ENCODE data around the gene NCBP2L. TPM values are rescaled to one million over a fixed set of nuclear protein-coding genes. Genes with fewer than 3 reads are reported as not detected.
A peak's percentile ranks its signal among the peaks of the same experiment; 100 is the strongest.

The NCBP2L gene
- polyA plus RNA-seq (ENCODE audit: insufficient read length in 10 of 10): not detected
- long read RNA-seq, donor 1: 0 reads
- long read RNA-seq, donor 2: 0 reads
- long read RNA-seq, donor 3: 0 reads
- long read RNA-seq, donor 4: 0 reads
- long read RNA-seq, donor 5: 0 reads
- long read RNA-seq, donor 6: 0 reads
- long read RNA-seq, donor 7: 0 reads
- long read RNA-seq, donor 8: 0 reads
- long read RNA-seq, donor 9: 0 reads

- no peak for DNase-seq
Measured at GRCh38 chrX:107777536-107777832, at the start of gene NCBP2L. TSS of gene NCBP2L (plus strand) at chrX:107777733. CDS start at chrX:107794221, 16,488 bp downstream.

GRCh38 chrX:107728371-107729099 is 49.0 kb upstream of the NCBP2L start:
- DNase-seq: no peak

GRCh38 chrX:107729558-107730297 is 47.8 kb upstream of the NCBP2L start:
- DNase-seq: no peak

GRCh38 chrX:107730298-107730655 is 47.3 kb upstream of the NCBP2L start:
- DNase-seq: no peak

- no peak for DNase-seq
Measured at GRCh38 chrX:107730991-107731766, 46.4 kb upstream of the NCBP2L start.

GRCh38 chrX:107731831-107732502 is 45.6 kb upstream of the NCBP2L start:
- peak in 2 of 3 donors; percentile 63 to 65 for DNase-seq

- no peak for DNase-seq
Measured at GRCh38 chrX:107733686-107734085, 43.8 kb upstream of the NCBP2L start.

- DNase-seq: no peak
Measured at GRCh38 chrX:107734646-107735045, 42.9 kb upstream of the NCBP2L start.

GRCh38 chrX:107736781-107737531 is 40.6 kb upstream of the NCBP2L start:
- DNase-seq: no peak

GRCh38 chrX:107738272-107738671 is 39.3 kb upstream of the NCBP2L start:
- no peak for DNase-seq

- no peak for DNase-seq
Measured at GRCh38 chrX:107738768-107739167, 38.8 kb upstream of the NCBP2L start.

GRCh38 chrX:107739541-107739940 is 38.0 kb upstream of the NCBP2L start:
- DNase-seq: no peak

- DNase-seq: no peak
Measured at GRCh38 chrX:107741404-107741790, 36.1 kb upstream of the NCBP2L start.

GRCh38 chrX:107742700-107743191 is 34.8 kb upstream of the NCBP2L start:
- DNase-seq: no peak

- no peak for DNase-seq
Measured at GRCh38 chrX:107743995-107744394, 33.5 kb upstream of the NCBP2L start.

- no peak for DNase-seq
Measured at GRCh38 chrX:107744868-107745267, 32.7 kb upstream of the NCBP2L start.

- DNase-seq: no peak
Measured at GRCh38 chrX:107747596-107748161, 29.9 kb upstream of the NCBP2L start.

GRCh38 chrX:107748506-107748905 is 29.0 kb upstream of the NCBP2L start:
- DNase-seq: no peak

GRCh38 chrX:107750263-107750662 is 27.3 kb upstream of the NCBP2L start:
- no peak for DNase-seq

- peak in 2 of 3 donors; percentile 67 to 84 for DNase-seq
Measured at GRCh38 chrX:107750861-107751445, 26.6 kb upstream of the NCBP2L start.
